HepG2 (cell line): ENCODE measurements around the gene GATD1. TPM values are rescaled to one million over a fixed set of nuclear protein-coding genes. Genes with fewer than 3 reads are reported as not detected.
A peak's percentile ranks its signal among the peaks of the same experiment; 100 is the strongest.

Source experiments
- ETV5 ChIP-seq: IDR thresholded peaks from 2 replicates; pipeline ENCODE4 v1.6.1; 2018; ENCODE audit warnings: missing biosample characterization, missing genetic modification reagents, inconsistent platforms, borderline replicate concordance
- HOMEZ ChIP-seq: IDR thresholded peaks from 2 replicates; pipeline ENCODE4 v1.6.1; 2016; ENCODE audit warnings: low read depth
- KMT2A ChIP-seq: sonication (generic); formaldehyde crosslinking; IDR thresholded peaks from 2 replicates; pipeline ENCODE4 v1.4.0; 2020; ENCODE audit warnings: missing genetic modification reagents
- LBX2 ChIP-seq: sonication (generic); formaldehyde crosslinking; IDR thresholded peaks from 2 replicates; pipeline ENCODE4 v1.5.0; 2020; ENCODE audit warnings: missing genetic modification reagents, mild to moderate bottlenecking, borderline replicate concordance
- MBNL3 ChIP-seq: fragments of 250-450 bp; sonication (Bioruptor Pico); conservative IDR thresholded peaks from 2 replicates; pipeline ENCODE4 v1.8.0; 2022; ENCODE audit warnings: mild to moderate bottlenecking, inconsistent platforms
- NFYB ChIP-seq: sonication (generic); formaldehyde crosslinking; IDR thresholded peaks from 2 replicates; pipeline ENCODE4 v1.4.0; 2020; ENCODE audit warnings: missing genetic modification reagents
- NONO ChIP-seq, 2 experiments: fragments of 450-650 bp in 1 of 2; sonication (generic) in 1 of 2; formaldehyde crosslinking in 1 of 2; IDR thresholded peaks in 1 of 2; conservative IDR thresholded peaks in 1 of 2; 2 replicates each; pipeline versions ENCODE4 v1.6.1 to v1.8.0; 2017 to 2022; ENCODE audit warnings: mild to moderate bottlenecking in 1 of 2, missing genetic modification reagents in 1 of 2, moderate library complexity in 1 of 2
- RBFOX2 ChIP-seq: fragments of 200-400 bp; formaldehyde crosslinking; IDR thresholded peaks from 2 replicates; pipeline ENCODE4 v1.6.1; 2017; ENCODE audit warnings: low read depth, mild to moderate bottlenecking, low read length
- SMAD3 ChIP-seq: sonication (generic); formaldehyde crosslinking; IDR thresholded peaks from 2 replicates; pipeline ENCODE4 v1.4.0; 2020; ENCODE audit warnings: missing genetic modification reagents
- SOX6 ChIP-seq, 2 experiments: fragments of 450-650 bp in 1 of 2; sonication (generic) in 1 of 2; formaldehyde crosslinking in 1 of 2; IDR thresholded peaks; 2 replicates each; pipeline versions ENCODE4 v1.4.0 to v1.6.1; 2017 to 2020; ENCODE audit warnings: antibody characterized with exemption in 1 of 2, mild to moderate bottlenecking in 1 of 2, missing genetic modification reagents in 1 of 2
- ZFYVE20 ChIP-seq: sonication (generic); formaldehyde crosslinking; IDR thresholded peaks from 2 replicates; pipeline ENCODE4 v1.8.0; 2023; ENCODE audit warnings: low read depth, mild to moderate bottlenecking, moderate library complexity, missing genetic modification reagents, borderline replicate concordance
- ZMAT3 ChIP-seq: sonication (generic); formaldehyde crosslinking; conservative IDR thresholded peaks from 2 replicates; pipeline ENCODE4 v1.7.0; 2021; ENCODE audit warnings: missing genetic modification reagents
- ZMYM3 ChIP-seq: sonication (generic); formaldehyde crosslinking; IDR thresholded peaks from 2 replicates; pipeline ENCODE4 v1.5.1; 2020; ENCODE audit warnings: mild to moderate bottlenecking, missing genetic modification reagents
- ZNF235 ChIP-seq: sonication (generic); formaldehyde crosslinking; IDR thresholded peaks from 2 replicates; pipeline ENCODE4 v1.8.1; 2023; ENCODE audit warnings: mild to moderate bottlenecking, missing genetic modification reagents, borderline replicate concordance
- ZNF546 ChIP-seq: sonication (generic); formaldehyde crosslinking; conservative IDR thresholded peaks from 2 replicates; pipeline ENCODE4 v1.8.1; 2023; ENCODE audit warnings: mild to moderate bottlenecking, missing genetic modification reagents
- ZNF598 ChIP-seq: sonication (generic); formaldehyde crosslinking; IDR thresholded peaks from 2 replicates; pipeline ENCODE4 v1.5.1; 2020; ENCODE audit warnings: mild to moderate bottlenecking, missing genetic modification reagents, borderline replicate concordance
- polyA plus RNA-seq, 8 experiments: library from polyadenylated mRNA; depleted of rRNA in 3 of 8; stranded (reverse) in 7 of 8; unstranded in 1 of 8; fragments of >200 nt; fragmentation: Illumina TruSeq in 4 of 8; extraction: Trizol in 4 of 8; gene quantifications; 2 replicates each; pipeline versions ENCODE4 v1.2.1 to v1.2.3, GENCODE V29; 2011 to 2016; ENCODE audit warnings: low read depth in 4 of 8, missing spikeins in 1 of 8, mixed read lengths in 1 of 8; ENCODE audit not compliant: insufficient read depth in 1 of 8
- total RNA-seq, 5 experiments: library from RNA; depleted of rRNA; stranded (reverse); fragments of >200 nt; fragmentation: Illumina TruSeq; extraction: Trizol; gene quantifications; 2 replicates each; pipeline ENCODE4 v1.2.3, GENCODE V29; 2016; ENCODE audit warnings: low read depth in 1 of 5
- TF ChIP-seq, protein P1 (sequence below), 2 experiments: sonication (generic) in 1 of 2; formaldehyde crosslinking in 1 of 2; IDR thresholded peaks; 2 replicates each; pipeline versions ENCODE4 v1.4.0 to v1.6.1; 2018 to 2020; ENCODE audit warnings: missing genetic modification reagents in 2 of 2, borderline replicate concordance in 1 of 2, low read depth in 1 of 2, mild to moderate bottlenecking in 1 of 2, missing biosample characterization in 1 of 2
- TF ChIP-seq, protein P2 (sequence below): sonication (generic); formaldehyde crosslinking; IDR thresholded peaks from 2 replicates; pipeline ENCODE4 v1.5.1; 2020; ENCODE audit warnings: mild to moderate bottlenecking, missing genetic modification reagents, moderate library complexity
- TF ChIP-seq, protein P3 (sequence below): sonication (generic); formaldehyde crosslinking; IDR thresholded peaks from 2 replicates; pipeline ENCODE4 v1.9.0; 2021; ENCODE audit warnings: missing genetic modification reagents, mild to moderate bottlenecking, borderline replicate concordance

The GATD1 gene
- total and polyA plus RNA-seq, 2 of the 13 experiments (the other 11 are each of a cell fraction or from before 2014, with no cell fraction given), result 31.3 to 60.5 TPM

GRCh38 chr11:797296-798092, 20.2 kb upstream of the GATD1 start (continued):
- TF ChIP-seq, protein P1, sequence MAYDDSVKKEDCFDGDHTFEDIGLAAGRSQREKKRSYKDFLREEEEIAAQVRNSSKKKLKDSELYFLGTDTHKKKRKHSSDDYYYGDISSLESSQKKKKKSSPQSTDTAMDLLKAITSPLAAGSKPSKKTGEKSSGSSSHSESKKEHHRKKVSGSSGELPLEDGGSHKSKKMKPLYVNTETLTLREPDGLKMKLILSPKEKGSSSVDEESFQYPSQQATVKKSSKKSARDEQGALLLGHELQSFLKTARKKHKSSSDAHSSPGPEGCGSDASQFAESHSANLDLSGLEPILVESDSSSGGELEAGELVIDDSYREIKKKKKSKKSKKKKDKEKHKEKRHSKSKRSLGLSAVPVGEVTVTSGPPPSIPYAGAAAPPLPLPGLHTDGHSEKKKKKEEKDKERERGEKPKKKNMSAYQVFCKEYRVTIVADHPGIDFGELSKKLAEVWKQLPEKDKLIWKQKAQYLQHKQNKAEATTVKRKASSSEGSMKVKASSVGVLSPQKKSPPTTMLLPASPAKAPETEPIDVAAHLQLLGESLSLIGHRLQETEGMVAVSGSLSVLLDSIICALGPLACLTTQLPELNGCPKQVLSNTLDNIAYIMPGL (CRISPR knock-in tag; IDR thresholded peaks at IDR 0.05; ENCODE audit: borderline replicate concordance in 1 of 2, low read depth in 1 of 2), result peak in 1 of 2 experiments; percentile 70; a peak in 3 of 4 replicates
- TF ChIP-seq SOX6 (IDR thresholded peaks at IDR 0.05) (no peak), SOX6 (CRISPR knock-in tag; IDR thresholded peaks at IDR 0.05) (peak; percentile 7; the same call in 1 of the 2 replicates), MBNL3 (CRISPR knock-in tag) (no peak), KMT2A (peak; percentile 15; the same call in 1 of the 2 replicates), NFYB (CRISPR knock-in tag) (no peak), ZMAT3 (CRISPR knock-in tag) (no peak), NONO (IDR thresholded peaks at IDR 0.05) (no peak), NONO (CRISPR knock-in tag; conservative IDR thresholded peaks at IDR 0.05) (no peak), ZNF235 (CRISPR knock-in tag) (0 out of 2 replicates have a peak, but pooled peaks have one; percentile 12), ZMYM3 (CRISPR knock-in tag) (no peak), ZNF546 (0 out of 2 replicates have a peak, but pooled peaks have one; percentile 48), ETV5 (CRISPR knock-in tag) (peak; percentile 39; the same call in 1 of the 2 replicates), LBX2 (CRISPR knock-in tag) (no peak), RBFOX2 (peak; percentile 69), ZFYVE20 (CRISPR knock-in tag) (no peak), HOMEZ (CRISPR knock-in tag) (peak; percentile 38; the same call in 1 of the 2 replicates), ZNF598 (no peak), SMAD3 (CRISPR knock-in tag) (0 out of 2 replicates have a peak, but pooled peaks have one; percentile 15)
- TF ChIP-seq, protein P2, sequence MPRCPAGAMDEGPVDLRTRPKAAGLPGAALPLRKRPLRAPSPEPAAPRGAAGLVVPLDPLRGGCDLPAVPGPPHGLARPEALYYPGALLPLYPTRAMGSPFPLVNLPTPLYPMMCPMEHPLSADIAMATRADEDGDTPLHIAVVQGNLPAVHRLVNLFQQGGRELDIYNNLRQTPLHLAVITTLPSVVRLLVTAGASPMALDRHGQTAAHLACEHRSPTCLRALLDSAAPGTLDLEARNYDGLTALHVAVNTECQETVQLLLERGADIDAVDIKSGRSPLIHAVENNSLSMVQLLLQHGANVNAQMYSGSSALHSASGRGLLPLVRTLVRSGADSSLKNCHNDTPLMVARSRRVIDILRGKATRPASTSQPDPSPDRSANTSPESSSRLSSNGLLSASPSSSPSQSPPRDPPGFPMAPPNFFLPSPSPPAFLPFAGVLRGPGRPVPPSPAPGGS, result no peak; the same call in 1 of the 2 replicates
- TF ChIP-seq, protein P3, sequence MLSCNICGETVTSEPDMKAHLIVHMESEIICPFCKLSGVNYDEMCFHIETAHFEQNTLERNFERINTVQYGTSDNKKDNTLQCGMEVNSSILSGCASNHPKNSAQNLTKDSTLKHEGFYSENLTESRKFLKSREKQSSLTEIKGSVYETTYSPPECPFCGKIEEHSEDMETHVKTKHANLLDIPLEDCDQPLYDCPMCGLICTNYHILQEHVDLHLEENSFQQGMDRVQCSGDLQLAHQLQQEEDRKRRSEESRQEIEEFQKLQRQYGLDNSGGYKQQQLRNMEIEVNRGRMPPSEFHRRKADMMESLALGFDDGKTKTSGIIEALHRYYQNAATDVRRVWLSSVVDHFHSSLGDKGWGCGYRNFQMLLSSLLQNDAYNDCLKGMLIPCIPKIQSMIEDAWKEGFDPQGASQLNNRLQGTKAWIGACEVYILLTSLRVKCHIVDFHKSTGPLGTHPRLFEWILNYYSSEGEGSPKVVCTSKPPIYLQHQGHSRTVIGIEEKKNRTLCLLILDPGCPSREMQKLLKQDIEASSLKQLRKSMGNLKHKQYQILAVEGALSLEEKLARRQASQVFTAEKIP (CRISPR knock-in tag), result no peak
